ENCODE data around the gene CUTA. TPM values are rescaled to one million over a fixed set of nuclear protein-coding genes. Genes with fewer than 3 reads are reported as not detected.
A peak's percentile ranks its signal among the peaks of the same experiment; 100 is the strongest.

Gene CUTA
- total RNA-seq, 4 donors from 2014 or later: 69.9 to 119 (median 93.2) TPM

DNA sequence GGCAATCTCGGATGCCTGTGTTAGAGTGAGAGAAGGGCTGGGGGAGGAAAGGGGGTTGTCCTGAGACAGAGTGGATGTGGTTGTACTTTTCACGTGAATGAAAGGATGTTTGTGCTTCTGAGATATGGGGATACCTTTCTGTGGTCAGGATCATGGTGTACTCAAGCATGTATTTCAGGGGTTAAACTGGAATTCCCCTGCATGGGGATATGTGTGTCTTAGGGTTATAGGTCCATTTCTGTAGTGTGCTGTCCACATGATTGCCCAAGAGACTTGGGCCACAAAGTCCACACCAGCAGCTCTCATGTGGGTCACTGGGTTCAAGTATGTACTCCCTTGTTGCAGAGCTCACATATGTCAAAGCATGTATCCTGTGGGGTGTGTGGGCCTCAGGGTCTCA, 12.4 kb upstream of the CUTA start:
- intact Hi-C loops (cut with DNase I; ENCODE audit: low total_unique reads) (no loop called here), in situ Hi-C loops (cut with MboI; ENCODE audit: low sequenced_read_pairs in 4 of 4) (no loop called here)
- Histone ChIP-seq H3K4me1 (peaks cover 20 to 27% of the 10 kb centered on the region in 2 donors), H3K9me3 (no peaks in the 10 kb centered on the region), H3K36me3 (no peaks in the 10 kb centered on the region), H3K27me3 (no peaks in the 10 kb centered on the region), H3K4me3 (no peak overlapping the region), H3K27ac (no peak overlapping the region)
- ATAC-seq (no peak), DNase-seq (no peak)
- TF ChIP-seq CTCF (IDR thresholded peaks at IDR 0.05 in 4 of 5, conservative IDR thresholded peaks at IDR 0.05 in 1 of 5) (no peak), POLR2A (IDR thresholded peaks at IDR 0.05) (no peak)

DNA sequence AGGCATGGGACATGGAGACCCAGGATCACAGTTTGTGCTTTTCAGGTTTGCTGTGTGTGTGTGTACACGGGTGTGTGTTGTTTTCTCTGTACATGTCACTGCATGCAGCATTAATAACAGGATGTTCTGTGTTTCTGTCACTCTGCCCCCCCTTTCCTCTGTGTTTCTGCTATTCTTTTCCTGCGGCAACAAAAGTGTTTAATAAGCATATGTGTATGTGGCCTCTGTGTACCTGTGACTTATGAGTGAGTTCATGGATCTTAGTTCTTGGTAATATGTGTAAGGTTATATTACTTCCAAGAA, 11.8 kb upstream of the CUTA start:
- Histone ChIP-seq H3K4me3 (no peak overlapping the region), H3K27me3 (no peaks in the 10 kb centered on the region), H3K36me3 (no peaks in the 10 kb centered on the region), H3K27ac (no peak overlapping the region), H3K4me1 (peaks cover 26 to 33% of the 10 kb centered on the region in 2 donors), H3K9me3 (no peaks in the 10 kb centered on the region)
- no peak for TF ChIP-seq POLR2A (IDR thresholded peaks at IDR 0.05)
- TF ChIP-seq CTCF (IDR thresholded peaks at IDR 0.05 in 4 of 5, conservative IDR thresholded peaks at IDR 0.05 in 1 of 5): no peak
- in situ Hi-C loops (cut with MboI; ENCODE audit: low sequenced_read_pairs in 4 of 4): no loop called here
- intact Hi-C loops (cut with DNase I; ENCODE audit: low total_unique reads): loop anchor here (5.0 kb wide), 1 partner anchor 142 kb away; the partner anchor contains the start of genes PFDN6 and WDR46
- DNase-seq: no peak
- ATAC-seq: no peak

DNA sequence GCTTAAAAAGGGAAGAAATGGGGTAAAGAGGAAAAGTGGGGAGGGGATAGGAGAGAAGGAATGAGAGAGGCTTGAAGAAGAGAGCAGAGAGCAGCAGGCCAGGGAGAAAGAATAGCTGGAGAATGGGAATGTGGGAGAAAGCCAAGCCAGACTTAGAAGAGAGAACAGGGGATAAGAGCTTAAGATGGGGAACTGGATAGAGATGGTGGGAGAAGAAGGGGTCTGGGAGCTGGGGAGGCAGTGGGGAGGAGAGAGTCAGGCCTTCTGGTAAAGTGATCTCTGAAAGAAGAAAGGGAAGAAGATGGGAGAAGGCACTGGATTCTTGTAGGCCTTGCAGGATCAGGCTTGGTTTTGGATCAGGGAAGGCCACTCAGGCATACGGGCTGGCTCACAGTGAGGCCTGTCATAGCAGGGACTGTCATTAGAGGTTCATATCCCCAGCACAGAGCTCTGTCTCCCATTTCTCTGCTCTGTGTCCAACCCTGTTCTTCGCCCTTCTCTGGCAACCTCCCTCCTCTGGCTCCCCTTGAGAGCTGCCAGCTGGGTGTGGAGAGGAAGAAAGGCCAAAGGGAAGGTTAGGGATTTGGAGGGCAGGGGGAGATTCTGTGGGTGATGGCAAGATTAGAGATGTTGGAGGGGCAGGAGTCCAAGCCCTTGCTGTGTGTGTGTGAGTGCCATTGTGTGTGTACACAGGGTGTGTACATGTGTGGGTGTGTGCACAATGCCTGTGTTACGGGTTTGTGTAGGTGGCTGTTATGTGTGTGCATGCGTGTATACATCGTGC, 11.3 kb upstream of the CUTA start:
- Histone ChIP-seq H3K27ac (peak overlapping the region in 3 of 4 donors; percentile 26 to 51 (median 35)), H3K27me3 (no peaks in the 10 kb centered on the region), H3K4me1 (peaks cover 29 to 37% of the 10 kb centered on the region in 2 donors), H3K4me3 (no peak overlapping the region), H3K36me3 (no peaks in the 10 kb centered on the region), H3K9me3 (no peaks in the 10 kb centered on the region)
- ATAC-seq (no peak), DNase-seq (no peak)
- intact Hi-C loops (cut with DNase I; ENCODE audit: low total_unique reads) (loop anchor here (5.0 kb wide), 1 partner anchor 142 kb away; the partner anchor contains the start of genes PFDN6 and WDR46), in situ Hi-C loops (cut with MboI; ENCODE audit: low sequenced_read_pairs in 4 of 4) (no loop called here)
- TF ChIP-seq POLR2A (IDR thresholded peaks at IDR 0.05) (no peak), CTCF (IDR thresholded peaks at IDR 0.05 in 4 of 5, conservative IDR thresholded peaks at IDR 0.05 in 1 of 5) (no peak)

GRCh38 chr6:33428224-33428965, 10.5 kb upstream of the CUTA start:
- intact Hi-C loops (cut with DNase I; ENCODE audit: low total_unique reads): loop anchor here (5.0 kb wide), 1 partner anchor 141 kb away; the partner anchor contains the start of genes PFDN6 and WDR46
- TF ChIP-seq CTCF (IDR thresholded peaks at IDR 0.05 in 4 of 5, conservative IDR thresholded peaks at IDR 0.05 in 1 of 5): peak in 1 of 5 experiments; percentile 30
- TF ChIP-seq POLR2A (IDR thresholded peaks at IDR 0.05): no peak
- Histone ChIP-seq H3K4me3 (peak overlapping the region; percentile 18 to 75 (median 42)), H3K36me3 (no peaks in the 10 kb centered on the region), H3K27ac (peak overlapping the region in 3 of 4 donors; percentile 31 to 51 (median 35)), H3K27me3 (no peaks in the 10 kb centered on the region), H3K9me3 (no peaks in the 10 kb centered on the region), H3K4me1 (peaks cover 24 to 31% of the 10 kb centered on the region in 2 donors)
- DNase-seq (no peak), ATAC-seq (no peak)
- in situ Hi-C loops (cut with MboI; ENCODE audit: low sequenced_read_pairs in 4 of 4): no loop called here

All from gastrocnemius medialis (tissue), 4 donors.